Fibroblast of lung (primary cell): ENCODE data around the gene TCFL5. TPM values are rescaled to one million over a fixed set of nuclear protein-coding genes. Genes with fewer than 3 reads are reported as not detected.

Experiments
- DNase-seq, 2 donors: peaks; one replicate each; pipeline versions ENCODE4 v3.0.0 to v3.0.0-alpha.2; 2010; ENCODE audit warnings: low read depth in 2 of 2
- H2AFZ ChIP-seq: 2 replicates; pipeline ENCODE4 v1.5.1; 2012; ENCODE audit warnings: low read length, control low read depth, inconsistent platforms
- H3K27ac ChIP-seq: 2 replicates; pipeline ENCODE4 v1.5.1; 2011; ENCODE audit warnings: low read length, control low read depth; ENCODE audit not compliant: insufficient read depth
- H3K27me3 ChIP-seq: 2 replicates; pipeline ENCODE4 v1.5.1; 2011; ENCODE audit warnings: mild to moderate bottlenecking, low read length; ENCODE audit not compliant: control insufficient read depth, insufficient read depth
- H3K36me3 ChIP-seq: 2 replicates; pipeline ENCODE4 v1.5.1; 2011; ENCODE audit warnings: low read length; ENCODE audit not compliant: control insufficient read depth, insufficient read depth
- H3K4me1 ChIP-seq: 2 replicates; pipeline ENCODE4 v1.5.1; 2011; ENCODE audit warnings: low read length; ENCODE audit not compliant: control insufficient read depth, insufficient read depth; ENCODE audit errors: extremely low read depth
- H3K4me2 ChIP-seq: 2 replicates; pipeline ENCODE4 v1.5.1; 2011; ENCODE audit warnings: low read length, control low read depth; ENCODE audit not compliant: insufficient read depth; ENCODE audit errors: extremely low read depth
- H3K4me3 ChIP-seq, 4 experiments: fragments of 200-600 bp in 1 of 4; sonication (generic) in 1 of 4; replicated peaks in 1 of 4; 2 replicates each; pipeline ENCODE4 v1.5.1; 2011 to 2016; ENCODE audit warnings: low read length in 4 of 4, low read depth in 3 of 4, mild to moderate bottlenecking in 3 of 4, control low read depth in 2 of 4, inconsistent platforms in 1 of 4, mixed read lengths in 1 of 4; ENCODE audit not compliant: insufficient read depth in 1 of 4; ENCODE audit errors: control extremely low read depth in 1 of 4
- H3K79me2 ChIP-seq: 2 replicates; pipeline ENCODE4 v1.5.1; 2012; ENCODE audit warnings: mild to moderate bottlenecking, low read length, inconsistent platforms; ENCODE audit not compliant: control insufficient read depth, insufficient read depth
- H3K9ac ChIP-seq: 2 replicates; pipeline ENCODE4 v1.5.1; 2011; ENCODE audit warnings: mild to moderate bottlenecking, low read length, control low read depth; ENCODE audit not compliant: insufficient read depth
- H3K9me3 ChIP-seq: 2 replicates; pipeline ENCODE4 v1.5.1; 2012; ENCODE audit warnings: low read depth, low read length; ENCODE audit not compliant: control insufficient read depth, insufficient read depth
- H4K20me1 ChIP-seq: 2 replicates; pipeline ENCODE4 v1.5.1; 2011; ENCODE audit warnings: low read length; ENCODE audit not compliant: control insufficient read depth, insufficient read depth; ENCODE audit errors: extremely low read depth
- EZH2 ChIP-seq: IDR thresholded peaks from 2 replicates; pipeline ENCODE4 v1.5.1; 2012; ENCODE audit warnings: low read length, control low read depth, mild to moderate bottlenecking; ENCODE audit errors: missing control alignments
- polyA plus RNA-seq, 2 donors: library from polyadenylated mRNA; depleted of rRNA in 1 of 2; stranded (reverse) in 1 of 2; unstranded in 1 of 2; fragments of >200 nt; gene quantifications; 2 replicates each; pipeline ENCODE4 v1.2.1, GENCODE V29; 2011 to 2012; ENCODE audit warnings: missing spikeins in 1 of 2
- total RNA-seq: library from RNA; depleted of rRNA; stranded (reverse); fragments of >200 nt; gene quantifications from 2 replicates; pipeline ENCODE4 v1.2.1, GENCODE V29; 2014
- TF ChIP-seq, protein P1 (sequence below), 2 donors: IDR thresholded peaks in 1 of 2; conservative IDR thresholded peaks in 1 of 2; 1 replicate in 1 of 2; 2 replicates in 1 of 2; pipeline ENCODE4 v1.5.1; 2011 to 2012; ENCODE audit warnings: low read length in 2 of 2, control low read depth in 1 of 2, inconsistent platforms in 1 of 2, low read depth in 1 of 2, mild to moderate bottlenecking in 1 of 2

Gene TCFL5
- total and polyA plus RNA-seq, 2 donors (not counting 1 experiment from before 2014, with no cell fraction given), result 9.8 to 13.7 TPM

DNA sequence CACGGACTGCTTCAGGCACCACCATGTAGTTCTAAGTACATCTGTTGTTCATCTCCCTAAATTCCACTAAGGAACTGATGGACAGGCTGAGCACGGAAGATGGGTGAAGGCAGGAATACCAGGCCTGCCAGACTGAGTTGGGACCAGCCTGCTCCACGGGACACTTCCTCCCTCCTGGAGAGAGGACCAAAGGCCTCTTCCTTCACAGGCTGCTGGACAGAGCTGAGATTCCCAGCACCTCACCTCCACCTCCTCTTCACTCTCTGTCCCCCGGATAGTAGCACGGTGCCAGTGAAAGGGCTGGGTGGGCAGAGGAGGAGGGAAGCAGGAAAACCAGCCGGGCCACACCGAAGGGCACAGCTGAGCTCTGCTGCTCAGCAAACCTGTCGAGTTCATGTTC is 22.9 kb upstream of the TCFL5 start:
- Histone ChIP-seq H3K36me3 (peaks cover 21% of the 10 kb centered on the region), H3K4me3 (no peak overlapping the region), H3K79me2 (no peaks in the 10 kb centered on the region), H3K9me3 (no peaks in the 10 kb centered on the region), H3K27ac (no peak overlapping the region), H3K9ac (no peak overlapping the region), H3K4me1 (peaks cover 15% of the 10 kb centered on the region), H2AFZ (no peak overlapping the region), H3K27me3 (no peaks in the 10 kb centered on the region), H4K20me1 (no peaks in the 10 kb centered on the region), H3K4me2 (no peak overlapping the region)
- no peak for TF ChIP-seq EZH2
- TF ChIP-seq, protein P1, sequence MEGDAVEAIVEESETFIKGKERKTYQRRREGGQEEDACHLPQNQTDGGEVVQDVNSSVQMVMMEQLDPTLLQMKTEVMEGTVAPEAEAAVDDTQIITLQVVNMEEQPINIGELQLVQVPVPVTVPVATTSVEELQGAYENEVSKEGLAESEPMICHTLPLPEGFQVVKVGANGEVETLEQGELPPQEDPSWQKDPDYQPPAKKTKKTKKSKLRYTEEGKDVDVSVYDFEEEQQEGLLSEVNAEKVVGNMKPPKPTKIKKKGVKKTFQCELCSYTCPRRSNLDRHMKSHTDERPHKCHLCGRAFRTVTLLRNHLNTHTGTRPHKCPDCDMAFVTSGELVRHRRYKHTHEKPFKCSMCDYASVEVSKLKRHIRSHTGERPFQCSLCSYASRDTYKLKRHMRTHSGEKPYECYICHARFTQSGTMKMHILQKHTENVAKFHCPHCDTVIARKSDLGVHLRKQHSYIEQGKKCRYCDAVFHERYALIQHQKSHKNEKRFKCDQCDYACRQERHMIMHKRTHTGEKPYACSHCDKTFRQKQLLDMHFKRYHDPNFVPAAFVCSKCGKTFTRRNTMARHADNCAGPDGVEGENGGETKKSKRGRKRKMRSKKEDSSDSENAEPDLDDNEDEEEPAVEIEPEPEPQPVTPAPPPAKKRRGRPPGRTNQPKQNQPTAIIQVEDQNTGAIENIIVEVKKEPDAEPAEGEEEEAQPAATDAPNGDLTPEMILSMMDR (conservative IDR thresholded peaks at IDR 0.05 in 1 of 2, IDR thresholded peaks at IDR 0.05 in 1 of 2; ENCODE audit: low read depth in 1 of 2, low read length in 2 of 2), result no peak
- no peak for DNase-seq

DNA sequence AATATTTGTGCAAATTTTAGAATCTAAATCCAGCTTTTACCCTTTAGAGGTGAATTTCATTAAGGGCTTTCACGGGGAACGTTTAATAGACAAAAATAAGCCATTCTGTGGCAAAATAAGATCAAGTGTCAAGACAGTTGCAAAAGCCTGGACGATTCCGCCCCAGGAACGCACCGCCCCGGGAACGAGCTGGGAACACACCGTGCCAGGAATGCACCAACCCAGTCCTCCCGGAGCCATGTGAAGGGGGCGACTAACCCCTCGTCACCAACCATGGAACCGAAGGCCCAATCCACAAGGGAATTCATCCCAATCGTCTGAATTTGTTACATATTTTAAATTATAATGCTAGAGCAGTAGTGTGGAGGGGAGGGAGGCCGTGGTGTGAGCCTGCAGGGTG is 20.8 kb upstream of the TCFL5 start:
- no peaks in the 10 kb centered on the region for H3K79me2 ChIP-seq
- H3K9me3 ChIP-seq, result no peaks in the 10 kb centered on the region
- H3K27me3 ChIP-seq, result no peaks in the 10 kb centered on the region
- H3K27ac ChIP-seq, result no peak overlapping the region
- TF ChIP-seq EZH2, result no peak
- TF ChIP-seq, protein P1 (conservative IDR thresholded peaks at IDR 0.05 in 1 of 2, IDR thresholded peaks at IDR 0.05 in 1 of 2; ENCODE audit: low read depth in 1 of 2, low read length in 2 of 2), result no peak
- no peak for DNase-seq
- H3K4me3 ChIP-seq, result no peak overlapping the region
- peaks cover 5% of the 10 kb centered on the region for H3K4me1 ChIP-seq
- H2AFZ ChIP-seq, result no peak overlapping the region
- H3K9ac ChIP-seq, result no peak overlapping the region
- H3K36me3 ChIP-seq, result peaks cover 9% of the 10 kb centered on the region
- no peaks in the 10 kb centered on the region for H4K20me1 ChIP-seq
- no peak overlapping the region for H3K4me2 ChIP-seq

DNA sequence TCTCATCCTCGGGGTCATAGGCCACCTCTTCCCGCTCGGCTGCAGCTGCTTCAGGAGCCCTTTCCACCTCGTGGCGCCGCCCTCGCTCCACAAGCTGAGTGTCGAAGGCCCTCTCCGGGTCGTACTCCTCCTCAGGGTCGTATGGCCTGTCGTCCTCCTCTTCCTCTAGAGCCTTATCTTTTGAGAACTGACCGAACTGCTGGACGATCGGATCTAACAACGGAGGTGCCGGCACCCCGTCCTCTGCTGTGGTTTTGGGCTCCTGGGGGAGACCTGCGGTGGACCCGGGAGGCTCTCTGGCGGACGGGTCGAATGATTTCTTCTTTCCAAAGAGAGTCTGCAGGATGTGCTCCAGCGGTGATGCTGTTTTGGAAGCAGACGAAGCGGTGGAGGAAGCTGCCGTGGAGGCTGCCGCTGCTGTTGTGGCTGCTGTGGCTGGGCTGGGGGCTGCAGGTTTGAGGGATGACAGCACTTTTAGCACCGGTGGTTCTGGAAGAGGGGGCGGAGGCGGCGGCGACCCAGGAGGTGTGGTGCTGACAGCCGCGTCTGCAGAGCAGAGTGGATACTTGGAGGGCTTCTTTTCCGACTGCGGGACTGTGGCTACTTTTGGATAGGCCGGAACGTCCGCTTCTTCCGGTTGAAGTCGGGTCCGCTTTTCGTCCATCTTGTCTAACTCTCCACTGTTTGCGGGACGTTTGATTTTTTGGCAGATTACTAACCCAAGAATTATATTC is 20.2 kb upstream of the TCFL5 start:
- Histone ChIP-seq H3K36me3 (peaks cover 11% of the 10 kb centered on the region), H3K9me3 (no peaks in the 10 kb centered on the region), H3K9ac (no peak overlapping the region), H4K20me1 (no peaks in the 10 kb centered on the region), H3K4me1 (peaks cover 5% of the 10 kb centered on the region), H3K79me2 (no peaks in the 10 kb centered on the region), H3K27ac (no peak overlapping the region), H3K4me3 (no peak overlapping the region), H3K4me2 (no peak overlapping the region), H2AFZ (no peak overlapping the region), H3K27me3 (no peaks in the 10 kb centered on the region)
- TF ChIP-seq EZH2, result no peak
- TF ChIP-seq, protein P1 (conservative IDR thresholded peaks at IDR 0.05 in 1 of 2, IDR thresholded peaks at IDR 0.05 in 1 of 2; ENCODE audit: low read depth in 1 of 2, low read length in 2 of 2), result no peak
- DNase-seq, result no peak
